Measurements from ENCODE around the gene TMEM60.
"Not testable (repeated sequence)": the region's sequence is repeated elsewhere in the genome, so short reads cannot be mapped to it uniquely, and the experiment has no call there.

Gene TMEM60

GRCh38 chr7:77799078-77799964 is 1.1 kb upstream of the TMEM60 start:
- H4K20me1 ChIP-seq = peaks cover 26% of the 10 kb centered on the region
- no peaks in the 10 kb centered on the region for H3K27me3 ChIP-seq
- peak overlapping the region; percentile 86 for H3K4me2 ChIP-seq
- no peak for TF ChIP-seq Cebpa-rat (IDR thresholded peaks at IDR 0.05)
- H3K27ac ChIP-seq = peak overlapping the region; percentile 88
- peak overlapping the region; percentile 89 for H3K9ac ChIP-seq
- H3K4me3 ChIP-seq = peak overlapping the region; percentile 93
- H3K4me1 ChIP-seq = peaks cover 52% of the 10 kb centered on the region
- H3K36me3 ChIP-seq = peaks cover 9% of the 10 kb centered on the region
- H3K9me3 ChIP-seq = peaks cover 4% of the 10 kb centered on the region

GRCh38 chr7:77797734-77798393 is 370 bp downstream of the TMEM60 start:
- H3K9ac ChIP-seq = peak overlapping the region; percentile 89
- peak overlapping the region; percentile 93 for H3K4me2 ChIP-seq
- H3K27me3 ChIP-seq = no peaks in the 10 kb centered on the region
- peaks cover 44% of the 10 kb centered on the region for H3K4me1 ChIP-seq
- peak overlapping the region; percentile 85 for H3K27ac ChIP-seq
- H4K20me1 ChIP-seq = peaks cover 31% of the 10 kb centered on the region
- H3K9me3 ChIP-seq = no peaks in the 10 kb centered on the region
- no peak for TF ChIP-seq Cebpa-rat (IDR thresholded peaks at IDR 0.05)
- H3K36me3 ChIP-seq = peaks cover 15% of the 10 kb centered on the region
- H3K4me3 ChIP-seq = peak overlapping the region; percentile 93

- no peaks in the 10 kb centered on the region for H3K9me3 ChIP-seq
- no peaks in the 10 kb centered on the region for H3K27me3 ChIP-seq
- H3K27ac ChIP-seq = no peak overlapping the region
- H3K4me2 ChIP-seq = peak overlapping the region; percentile 93
- peak overlapping the region; percentile 93 for H3K4me3 ChIP-seq
- peaks cover 15% of the 10 kb centered on the region for H3K36me3 ChIP-seq
- TF ChIP-seq Cebpa-rat (IDR thresholded peaks at IDR 0.05) = no peak
- H3K9ac ChIP-seq = peak overlapping the region; percentile 89
- peaks cover 37% of the 10 kb centered on the region for H4K20me1 ChIP-seq
- H3K4me1 ChIP-seq = peaks cover 39% of the 10 kb centered on the region
Observed at GRCh38 chr7:77796960-77797359, 1.3 kb downstream of the TMEM60 start.

GRCh38 chr7:77796109-77796508 is 2.1 kb downstream of the TMEM60 start:
- H3K4me1 ChIP-seq = peaks cover 38% of the 10 kb centered on the region

GRCh38 chr7:77794000-77794399 is 4.2 kb downstream of the TMEM60 start:
- TF ChIP-seq Cebpa-rat (IDR thresholded peaks at IDR 0.05) = no peak
- peaks cover 18% of the 10 kb centered on the region for H3K36me3 ChIP-seq
- H4K20me1 ChIP-seq = peaks cover 41% of the 10 kb centered on the region
- H3K9me3 ChIP-seq = no peaks in the 10 kb centered on the region
- peaks cover 22% of the 10 kb centered on the region for H3K4me1 ChIP-seq
- no peak overlapping the region for H3K4me2 ChIP-seq
- H3K9ac ChIP-seq = no peak overlapping the region
- no peak overlapping the region for H3K4me3 ChIP-seq
- no peak overlapping the region for H3K27ac ChIP-seq
- H3K27me3 ChIP-seq = no peaks in the 10 kb centered on the region

More at GRCh38 chr7:77796109-77796508, 2.1 kb downstream of the TMEM60 start:
- Histone ChIP-seq H3K27ac (no peak overlapping the region), H3K9me3 (no peaks in the 10 kb centered on the region), H3K36me3 (peaks cover 18% of the 10 kb centered on the region), H3K9ac (no peak overlapping the region), H4K20me1 (peaks cover 41% of the 10 kb centered on the region), H3K27me3 (no peaks in the 10 kb centered on the region), H3K4me3 (no peak overlapping the region), H3K4me2 (peak overlapping the region; percentile 93)
- TF ChIP-seq Cebpa-rat (IDR thresholded peaks at IDR 0.05) = no peak

- H4K20me1 ChIP-seq = peaks cover 31% of the 10 kb centered on the region
- H3K27ac ChIP-seq = no peak overlapping the region
- H3K9ac ChIP-seq = no peak overlapping the region
- H3K4me3 ChIP-seq = no peak overlapping the region
- H3K36me3 ChIP-seq = peaks cover 18% of the 10 kb centered on the region
- no peaks in the 10 kb centered on the region for H3K27me3 ChIP-seq
- H3K9me3 ChIP-seq = no peaks in the 10 kb centered on the region
- TF ChIP-seq Cebpa-rat (IDR thresholded peaks at IDR 0.05) = no peak
- peaks cover 14% of the 10 kb centered on the region for H3K4me1 ChIP-seq
- H3K4me2 ChIP-seq = no peak overlapping the region
Observed at GRCh38 chr7:77791956-77792355, 6.3 kb downstream of the TMEM60 start.

- TF ChIP-seq Cebpa-rat (IDR thresholded peaks at IDR 0.05) = no peak
- no peak overlapping the region for H3K9ac ChIP-seq
- no peak overlapping the region for H3K4me2 ChIP-seq
- peaks cover 25% of the 10 kb centered on the region for H4K20me1 ChIP-seq
- H3K4me1 ChIP-seq = peaks cover 8% of the 10 kb centered on the region
- no peak overlapping the region for H3K27ac ChIP-seq
- H3K9me3 ChIP-seq = peaks cover 3% of the 10 kb centered on the region
- no peak overlapping the region for H3K4me3 ChIP-seq
- peaks cover 21% of the 10 kb centered on the region for H3K36me3 ChIP-seq
- H3K27me3 ChIP-seq = no peaks in the 10 kb centered on the region
Observed at GRCh38 chr7:77791336-77791735, 6.9 kb downstream of the TMEM60 start.

- Histone ChIP-seq H3K9me3 (peaks cover 26% of the 10 kb centered on the region), H3K4me3 (no peak overlapping the region), H3K36me3 (peaks cover 36% of the 10 kb centered on the region), H3K9ac (no peak overlapping the region), H3K4me2 (no peak overlapping the region), H3K27me3 (no peaks in the 10 kb centered on the region), H3K27ac (no peak overlapping the region), H3K4me1 (no peaks in the 10 kb centered on the region), H4K20me1 (0 out of 2 replicates have a peak, but pooled peaks cover 16% of the 10 kb centered on the region)
- TF ChIP-seq Cebpa-rat (IDR thresholded peaks at IDR 0.05) = no peak
Observed at GRCh38 chr7:77788327-77788902, 9.8 kb downstream of the TMEM60 start.

- Histone ChIP-seq H3K27me3 (no peaks in the 10 kb centered on the region), H3K9me3 (peaks cover 26% of the 10 kb centered on the region), H3K4me1 (no peaks in the 10 kb centered on the region), H3K9ac (no peak overlapping the region), H3K4me2 (no peak overlapping the region), H3K27ac (no peak overlapping the region), H4K20me1 (0 out of 2 replicates have a peak, but pooled peaks cover 2% of the 10 kb centered on the region), H3K4me3 (no peak overlapping the region), H3K36me3 (peaks cover 43% of the 10 kb centered on the region)
- no peak for TF ChIP-seq Cebpa-rat (IDR thresholded peaks at IDR 0.05)
Observed at GRCh38 chr7:77786741-77787140, 11.5 kb downstream of the TMEM60 start.

GRCh38 chr7:77786018-77786417 is 12.2 kb downstream of the TMEM60 start:
- TF ChIP-seq Cebpa-rat (IDR thresholded peaks at IDR 0.05) = no peak
- H3K27me3 ChIP-seq = no peaks in the 10 kb centered on the region
- H3K4me1 ChIP-seq = no peaks in the 10 kb centered on the region
- H3K36me3 ChIP-seq = peaks cover 47% of the 10 kb centered on the region
- no peaks in the 10 kb centered on the region for H4K20me1 ChIP-seq
- H3K4me2 ChIP-seq = no peak overlapping the region
- no peak overlapping the region for H3K9ac ChIP-seq
- H3K4me3 ChIP-seq = no peak overlapping the region
- peaks cover 26% of the 10 kb centered on the region for H3K9me3 ChIP-seq
- no peak overlapping the region for H3K27ac ChIP-seq

GRCh38 chr7:77784426-77784825 is 13.8 kb downstream of the TMEM60 start:
- H3K9me3 ChIP-seq = peaks cover 26% of the 10 kb centered on the region
- not testable (repeated sequence) for H3K27ac ChIP-seq, H3K4me1 ChIP-seq, H4K20me1 ChIP-seq, H3K4me2 ChIP-seq, H3K4me3 ChIP-seq, H3K27me3 ChIP-seq, H3K9ac ChIP-seq
- peaks cover 58% of the 10 kb centered on the region for H3K36me3 ChIP-seq

Data from BLaER1 (cell line).